Measurements from ENCODE around the gene SLC22A31. TPM values are rescaled to one million over a fixed set of nuclear protein-coding genes. Genes with fewer than 3 reads are reported as not detected.

Gene SLC22A31
- total RNA-seq, 2 donors from 2014 or later, result 0.53 to 1.2 TPM

DNA sequence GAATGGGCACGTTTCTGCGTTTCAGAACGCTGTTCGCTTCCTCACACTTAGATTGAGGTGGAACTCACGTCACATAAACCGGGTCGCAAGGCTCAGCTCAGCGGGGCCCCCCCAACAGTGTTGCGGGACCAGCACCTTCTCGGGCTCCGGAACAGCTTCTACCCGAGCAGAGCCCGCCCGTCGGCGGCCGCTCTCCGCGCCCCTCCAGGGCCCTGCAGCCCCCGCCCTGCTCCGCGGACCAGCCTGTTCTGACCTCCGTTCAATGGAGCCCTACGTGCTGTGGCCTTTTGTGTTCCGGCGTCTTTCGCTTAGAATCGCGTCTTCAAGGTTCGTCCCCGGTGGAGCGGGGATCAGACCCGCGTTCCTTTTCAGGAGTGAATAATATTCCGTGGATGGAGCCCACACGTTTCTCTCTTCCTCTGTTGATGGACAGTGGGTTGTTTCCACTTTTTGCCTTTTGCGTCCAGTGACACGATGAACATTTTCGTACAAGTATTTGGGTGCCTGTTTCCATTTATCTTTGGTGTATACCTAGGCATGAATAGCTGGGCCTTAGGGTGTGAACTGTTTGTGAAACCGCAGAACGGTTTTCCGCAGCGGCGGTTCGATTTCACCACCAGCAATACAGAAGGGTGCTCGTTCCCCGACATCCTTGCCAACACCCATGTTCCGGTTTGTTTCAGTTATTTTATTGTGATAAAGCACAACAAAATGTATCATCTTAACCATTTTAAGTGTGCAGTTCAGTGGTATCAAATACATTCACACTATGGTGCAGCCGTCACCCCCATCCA lies 2.3 kb upstream of the SLC22A31 start:
- H3K36me3 Mint-ChIP-seq, result peaks cover 7% of the 10 kb centered on the region
- H3K27ac Mint-ChIP-seq, result no peak overlapping the region
- H3K4me3 Mint-ChIP-seq, result peak overlapping the region; percentile 60
- DNase-seq (ENCODE audit: low spot score) (no peak), ATAC-seq (no peak)
- H3K9me3 Mint-ChIP-seq, result no peaks in the 10 kb centered on the region
- peaks cover 20 to 30% of the 10 kb centered on the region in 2 donors for H3K27me3 Mint-ChIP-seq
- H3K4me1 Mint-ChIP-seq (ENCODE audit: low read depth in 2 of 2), result peaks cover 6 to 8% of the 10 kb centered on the region in 2 donors

DNA sequence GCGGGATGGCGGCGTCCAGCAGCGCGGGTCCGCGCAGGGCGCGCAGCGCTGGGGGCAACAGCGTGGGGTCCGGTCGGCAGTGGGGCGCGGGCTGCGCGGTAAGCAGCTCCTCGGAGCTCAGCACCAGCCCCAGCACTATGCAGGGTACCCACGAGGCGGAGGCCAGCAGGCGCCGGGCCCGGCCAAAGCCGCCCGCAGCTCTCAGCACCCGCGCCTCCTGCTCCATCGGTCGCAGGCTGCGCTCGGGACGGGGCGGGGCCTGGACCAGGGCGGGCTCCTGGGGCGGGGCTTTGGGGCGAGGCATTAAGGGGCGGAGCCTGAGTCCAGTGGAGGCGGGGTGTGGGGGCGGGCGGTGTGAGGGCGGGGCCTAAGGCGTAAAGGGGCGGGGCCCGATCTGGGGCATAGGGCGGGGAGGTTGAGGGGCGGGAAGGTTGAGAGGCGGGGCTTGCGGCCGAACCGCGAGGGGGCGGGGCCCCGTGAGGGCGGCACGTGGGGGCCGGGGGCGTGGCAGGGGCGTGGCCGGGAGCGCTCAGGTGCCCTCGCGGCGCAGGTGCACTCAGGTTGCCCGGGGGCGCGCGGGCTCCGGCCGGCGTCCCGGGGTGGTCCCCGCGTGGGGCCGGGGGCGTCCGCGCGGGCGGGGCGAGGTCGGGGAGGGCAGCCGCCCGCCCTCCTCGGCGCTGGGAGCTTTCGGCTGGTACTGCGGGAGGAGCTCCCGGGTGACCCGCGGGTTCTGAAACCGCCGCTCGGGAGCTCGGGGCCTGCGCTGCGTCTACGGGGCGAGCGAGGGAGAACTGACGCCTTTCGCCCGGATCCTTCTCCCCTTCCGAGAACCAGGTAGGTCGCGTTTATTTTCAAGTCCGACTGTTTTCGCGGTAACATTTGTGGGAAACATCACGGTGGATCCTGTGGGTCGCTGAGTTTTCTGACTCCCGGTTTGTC lies 1.4 kb upstream of the SLC22A31 start:
- H3K4me1 Mint-ChIP-seq (ENCODE audit: low read depth in 2 of 2), result peaks cover 6 to 8% of the 10 kb centered on the region in 2 donors
- DNase-seq (ENCODE audit: low spot score) (no peak), ATAC-seq (peak; percentile 90 to 95)
- H3K36me3 Mint-ChIP-seq, result peaks cover 7% of the 10 kb centered on the region
- peaks cover 20 to 29% of the 10 kb centered on the region in 2 donors for H3K27me3 Mint-ChIP-seq
- H3K4me3 Mint-ChIP-seq, result no peak overlapping the region
- H3K9me3 Mint-ChIP-seq, result no peaks in the 10 kb centered on the region
- no peak overlapping the region for H3K27ac Mint-ChIP-seq

DNA sequence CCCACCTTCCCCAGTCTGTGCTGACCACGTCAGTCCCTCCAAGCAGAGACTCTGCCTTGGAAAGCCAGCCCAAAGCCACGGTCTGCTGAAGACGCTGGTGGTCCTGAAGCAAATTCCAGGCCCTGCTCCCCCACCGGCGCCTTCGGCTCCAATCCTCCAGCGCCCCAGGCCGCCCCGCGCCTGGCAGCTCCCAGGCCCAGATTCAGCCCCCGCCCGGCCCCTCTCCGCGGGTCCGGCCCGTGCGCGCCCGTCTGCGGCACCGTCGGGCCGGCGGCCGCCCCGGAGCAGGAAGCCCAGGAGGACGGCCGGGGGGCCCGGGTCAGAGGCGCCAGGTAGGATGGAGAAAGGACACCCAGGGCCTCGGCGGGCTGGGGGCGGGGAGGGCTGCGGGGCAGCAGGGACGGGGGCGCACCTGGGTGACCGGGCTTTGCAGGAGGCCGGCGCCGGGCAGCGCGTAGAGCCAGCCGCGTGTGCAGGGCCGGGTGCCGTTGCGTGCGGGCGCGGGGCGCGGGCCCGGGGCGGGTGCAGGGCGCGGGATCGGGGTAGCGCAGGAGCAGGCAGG lies 594 bp upstream of the SLC22A31 start:
- H3K4me3 Mint-ChIP-seq, result no peak overlapping the region
- H3K4me1 Mint-ChIP-seq (ENCODE audit: low read depth in 2 of 2), result peaks cover 6 to 8% of the 10 kb centered on the region in 2 donors
- no peak for ATAC-seq
- H3K27me3 Mint-ChIP-seq, result peaks cover 20 to 27% of the 10 kb centered on the region in 2 donors
- no peak for DNase-seq (ENCODE audit: low spot score)
- H3K27ac Mint-ChIP-seq, result no peak overlapping the region
- H3K36me3 Mint-ChIP-seq, result peaks cover 7% of the 10 kb centered on the region
- H3K9me3 Mint-ChIP-seq, result no peaks in the 10 kb centered on the region

- Mint-ChIP-seq H3K4me3 (no peak overlapping the region), H3K27me3 (peaks cover 20 to 22% of the 10 kb centered on the region in 2 donors), H3K4me1 (ENCODE audit: low read depth in 2 of 2) (peaks cover 6 to 8% of the 10 kb centered on the region in 2 donors), H3K9me3 (no peaks in the 10 kb centered on the region), H3K27ac (no peak overlapping the region), H3K36me3 (peaks cover 7% of the 10 kb centered on the region)
- no peak for DNase-seq (ENCODE audit: low spot score)
- no peak for ATAC-seq
These were observed 855 bp downstream of the SLC22A31 start for GRCh38 chr16:89199241-89200123.

DNA sequence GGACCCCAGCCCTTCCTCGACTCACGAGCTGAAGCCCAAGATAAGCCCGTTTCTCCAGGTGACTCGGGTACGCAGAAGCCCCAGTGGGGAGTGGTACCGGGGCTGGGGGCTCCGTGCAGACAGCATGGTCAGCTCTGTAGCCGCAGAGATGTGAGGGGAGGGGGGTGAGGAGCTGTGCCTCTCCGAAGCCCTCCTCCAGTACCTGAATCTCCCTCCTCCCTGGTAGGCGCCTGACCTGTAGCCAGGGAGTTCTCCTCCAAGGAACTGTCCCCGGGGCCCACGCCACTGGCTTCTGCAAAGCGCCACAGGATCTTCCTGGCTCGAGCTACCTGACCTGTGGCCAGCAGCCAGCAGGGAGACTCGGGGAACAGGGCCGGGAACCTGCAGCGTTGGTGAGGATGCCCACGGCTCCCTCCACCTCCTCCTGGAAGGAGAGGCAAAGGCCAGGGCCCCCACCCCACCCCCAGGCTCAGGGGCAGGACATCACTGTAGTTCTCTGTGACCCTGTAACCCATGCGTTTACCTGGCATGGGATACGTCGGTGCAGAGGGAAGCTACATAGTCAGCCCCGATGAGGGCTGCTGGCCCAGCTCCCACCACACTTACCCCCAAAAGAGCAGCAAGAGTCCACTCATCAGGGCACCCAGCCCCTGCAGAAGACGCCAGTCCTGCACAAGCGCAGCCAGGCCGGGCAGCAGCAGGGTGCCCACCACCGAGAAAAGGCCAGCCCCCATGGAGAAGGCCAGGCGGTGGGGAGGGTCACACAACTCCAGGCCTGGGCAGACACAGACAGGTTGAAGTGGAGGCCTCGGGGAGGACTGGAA lies 1.7 kb downstream of the SLC22A31 start:
- Mint-ChIP-seq H3K4me3 (no peak overlapping the region), H3K9me3 (no peaks in the 10 kb centered on the region), H3K27ac (no peak overlapping the region), H3K4me1 (ENCODE audit: low read depth in 2 of 2) (peaks cover 6 to 8% of the 10 kb centered on the region in 2 donors), H3K27me3 (peaks cover 12 to 16% of the 10 kb centered on the region in 2 donors), H3K36me3 (peaks cover 7% of the 10 kb centered on the region)
- ATAC-seq, result no peak
- no peak for DNase-seq (ENCODE audit: low spot score)

DNA sequence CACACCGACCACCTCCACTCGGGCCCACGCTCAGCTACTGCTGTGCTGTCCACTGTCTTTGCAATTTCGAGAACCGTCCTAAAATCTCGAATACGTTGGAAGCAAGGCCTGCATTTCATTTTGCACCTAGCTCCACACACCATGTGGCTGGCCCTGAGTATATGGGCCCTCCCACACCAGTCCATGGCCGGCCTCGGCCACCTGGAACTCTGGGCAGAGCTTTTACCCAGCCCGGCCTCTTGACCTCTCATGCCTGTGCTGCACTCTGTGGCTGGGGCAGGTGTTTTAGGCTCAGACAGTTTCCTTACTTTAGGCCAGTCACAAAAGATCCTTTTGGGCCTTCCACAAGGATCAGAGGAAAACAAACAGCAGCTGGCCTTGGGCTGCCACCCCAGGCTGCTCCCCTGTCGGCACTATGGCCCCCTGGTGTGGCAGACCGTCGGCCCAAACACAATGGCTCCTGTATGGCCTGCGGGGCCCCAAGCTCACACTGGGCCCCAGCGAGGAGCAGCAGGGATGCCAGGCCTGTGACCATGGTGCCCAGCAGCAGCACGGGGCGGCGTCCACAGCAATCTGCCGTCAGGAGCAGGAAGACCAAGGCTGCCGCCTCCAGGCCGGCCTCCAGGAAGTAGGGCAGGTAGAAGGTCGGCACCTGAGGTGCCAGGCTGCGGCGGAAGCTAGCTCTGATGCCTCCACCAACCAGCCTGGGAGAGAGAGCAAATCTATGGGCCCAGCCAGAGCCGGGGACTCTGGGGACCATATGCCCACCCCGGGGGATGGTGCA lies 2.5 kb downstream of the SLC22A31 start:
- peaks cover 3% of the 10 kb centered on the region in 2 donors for H3K4me1 Mint-ChIP-seq (ENCODE audit: low read depth in 2 of 2)
- H3K27me3 Mint-ChIP-seq, result peaks cover 4 to 8% of the 10 kb centered on the region in 2 donors
- H3K4me3 Mint-ChIP-seq, result no peak overlapping the region
- DNase-seq (ENCODE audit: low spot score), result no peak
- no peak overlapping the region for H3K27ac Mint-ChIP-seq
- H3K9me3 Mint-ChIP-seq, result no peaks in the 10 kb centered on the region
- no peak for ATAC-seq
- peaks cover 2% of the 10 kb centered on the region for H3K36me3 Mint-ChIP-seq

DNA sequence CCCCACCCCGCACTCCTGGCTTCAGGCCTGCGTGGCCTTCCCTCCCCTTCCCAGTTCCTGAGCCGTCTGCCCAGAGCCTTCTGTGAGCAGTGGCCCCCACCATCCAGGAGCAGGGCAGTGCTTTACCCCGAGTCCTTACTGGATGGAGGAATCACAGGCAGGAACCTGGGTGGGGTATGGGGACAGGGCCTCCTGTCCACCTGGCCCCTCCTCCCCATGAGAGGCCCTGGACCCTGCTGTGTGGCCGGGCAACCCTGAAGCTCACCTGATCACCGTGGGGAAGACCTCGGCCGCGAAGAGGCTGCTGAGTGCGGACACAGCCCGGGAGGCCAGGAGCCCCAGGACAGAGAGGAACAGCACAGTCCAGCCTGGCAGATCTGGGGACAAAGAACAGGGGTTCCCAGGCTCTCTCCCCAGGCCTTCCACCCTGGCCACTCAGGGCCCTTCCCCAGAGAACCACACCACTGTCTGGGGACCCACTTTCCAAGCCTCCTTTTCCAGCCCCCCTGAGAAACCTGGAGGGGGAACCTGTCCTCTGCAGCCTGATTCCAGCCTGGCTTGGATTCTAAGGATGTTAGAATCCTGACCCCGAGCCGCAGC lies 3.2 kb downstream of the SLC22A31 start:
- no peak overlapping the region for H3K27ac Mint-ChIP-seq
- no peak for DNase-seq (ENCODE audit: low spot score)
- no peaks in the 10 kb centered on the region for H3K9me3 Mint-ChIP-seq
- H3K27me3 Mint-ChIP-seq, result peaks cover 0 to 5% of the 10 kb centered on the region in 2 donors
- no peak for ATAC-seq
- H3K4me1 Mint-ChIP-seq (ENCODE audit: low read depth in 2 of 2), result no peaks in the 10 kb centered on the region
- H3K4me3 Mint-ChIP-seq, result no peak overlapping the region
- H3K36me3 Mint-ChIP-seq, result no peaks in the 10 kb centered on the region

GRCh38 chr16:89195521-89196171 lies 4.7 kb downstream of the SLC22A31 start:
- H3K36me3 Mint-ChIP-seq, result no peaks in the 10 kb centered on the region
- H3K9me3 Mint-ChIP-seq, result no peaks in the 10 kb centered on the region
- peaks cover 0 to 5% of the 10 kb centered on the region in 2 donors for H3K27me3 Mint-ChIP-seq
- DNase-seq (ENCODE audit: low spot score), result no peak
- H3K27ac Mint-ChIP-seq, result no peak overlapping the region
- no peak for ATAC-seq
- H3K4me3 Mint-ChIP-seq, result no peak overlapping the region
- H3K4me1 Mint-ChIP-seq (ENCODE audit: low read depth in 2 of 2), result no peaks in the 10 kb centered on the region

GRCh38 chr16:89194340-89195311 lies 5.7 kb downstream of the SLC22A31 start:
- H3K9me3 Mint-ChIP-seq, result no peaks in the 10 kb centered on the region
- no peak overlapping the region for H3K27ac Mint-ChIP-seq
- DNase-seq (ENCODE audit: low spot score) (no peak), ATAC-seq (no peak)
- no peak overlapping the region for H3K4me3 Mint-ChIP-seq
- H3K27me3 Mint-ChIP-seq, result peaks cover 0 to 2% of the 10 kb centered on the region in 2 donors
- no peaks in the 10 kb centered on the region for H3K36me3 Mint-ChIP-seq
- H3K4me1 Mint-ChIP-seq (ENCODE audit: low read depth in 2 of 2), result no peaks in the 10 kb centered on the region

DNA sequence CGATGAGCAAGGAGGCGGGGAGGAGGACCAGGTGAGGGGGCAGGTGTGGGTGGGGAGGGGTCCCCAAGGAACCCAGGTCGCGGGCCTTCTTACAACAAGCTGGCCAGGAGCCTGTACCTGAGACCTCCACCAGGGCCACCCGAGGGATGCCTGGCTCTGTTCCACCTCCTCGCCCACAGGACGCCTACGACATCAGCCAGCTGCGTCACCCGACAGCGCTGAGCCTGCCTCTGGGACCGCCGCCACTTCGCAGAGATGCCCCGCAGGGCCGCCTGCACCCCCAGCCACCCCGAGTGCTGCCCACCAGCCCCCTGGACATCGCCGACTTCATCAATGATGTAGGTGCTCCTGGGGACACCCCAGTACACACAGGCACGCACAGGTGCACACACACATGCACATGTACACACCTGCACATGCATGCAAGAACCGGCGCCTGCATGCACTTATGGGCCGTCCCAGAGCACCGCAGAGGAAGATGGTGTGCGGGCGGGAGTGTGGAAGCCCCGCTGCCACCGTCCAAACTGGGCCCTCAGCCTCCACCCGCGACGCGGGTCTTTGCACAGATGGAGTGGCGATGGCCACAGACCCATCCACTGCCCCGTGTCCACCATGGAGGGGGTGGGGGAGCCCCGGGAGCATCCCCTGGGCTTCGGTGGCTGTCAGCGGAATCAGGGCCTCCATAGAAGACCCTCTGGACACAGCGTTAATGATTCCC lies 6.6 kb downstream of the SLC22A31 start:
- Mint-ChIP-seq H3K4me3 (no peak overlapping the region), H3K27me3 (peaks cover 0 to 2% of the 10 kb centered on the region in 2 donors), H3K4me1 (ENCODE audit: low read depth in 2 of 2) (no peaks in the 10 kb centered on the region), H3K36me3 (no peaks in the 10 kb centered on the region), H3K27ac (no peak overlapping the region), H3K9me3 (no peaks in the 10 kb centered on the region)
- no peak for DNase-seq (ENCODE audit: low spot score)
- ATAC-seq, result no peak
